GM18951 (cell line): ENCODE data around the gene XRCC3.
"Not testable (repeated sequence)": the region's sequence is repeated elsewhere in the genome, so short reads cannot be mapped to it uniquely, and the experiment has no call there.

ENCODE experiments used
- POLR2A ChIP-seq: IDR thresholded peaks from 4 replicates; pipeline ENCODE4 v1.6.1; 2011; ENCODE audit warnings: mild to moderate bottlenecking; ENCODE audit not compliant: insufficient read length, insufficient read depth; ENCODE audit errors: extremely low read depth
- in situ Hi-C: fragments of 300-500 bp; cut with MboI; formaldehyde crosslinking; loops from one replicate; pipeline ENCODE4 v1.12.0; 2022; ENCODE audit warnings: low sequenced_read_pairs, mixed read lengths, inconsistent platforms; ENCODE audit not compliant: unreplicated experiment

Gene XRCC3

DNA sequence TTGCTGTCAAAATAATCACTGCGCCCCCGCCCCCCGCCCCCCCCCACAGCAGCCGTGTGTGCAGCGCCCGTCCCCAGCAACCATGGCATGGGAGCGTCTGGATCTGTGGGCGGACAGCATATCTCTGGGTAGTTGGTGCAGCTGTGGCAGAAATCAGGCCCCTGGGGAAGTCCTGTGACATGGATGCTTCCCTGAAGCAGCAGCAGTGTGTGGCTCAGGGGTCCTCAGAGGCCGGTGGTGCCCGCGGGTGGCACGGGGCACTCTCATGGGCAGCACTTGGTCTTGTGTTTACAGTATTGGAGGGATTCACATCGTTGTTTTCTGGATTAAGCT is 19.2 kb downstream of the XRCC3 start:
- in situ Hi-C loops = no loop called here
- TF ChIP-seq POLR2A = no peak

DNA sequence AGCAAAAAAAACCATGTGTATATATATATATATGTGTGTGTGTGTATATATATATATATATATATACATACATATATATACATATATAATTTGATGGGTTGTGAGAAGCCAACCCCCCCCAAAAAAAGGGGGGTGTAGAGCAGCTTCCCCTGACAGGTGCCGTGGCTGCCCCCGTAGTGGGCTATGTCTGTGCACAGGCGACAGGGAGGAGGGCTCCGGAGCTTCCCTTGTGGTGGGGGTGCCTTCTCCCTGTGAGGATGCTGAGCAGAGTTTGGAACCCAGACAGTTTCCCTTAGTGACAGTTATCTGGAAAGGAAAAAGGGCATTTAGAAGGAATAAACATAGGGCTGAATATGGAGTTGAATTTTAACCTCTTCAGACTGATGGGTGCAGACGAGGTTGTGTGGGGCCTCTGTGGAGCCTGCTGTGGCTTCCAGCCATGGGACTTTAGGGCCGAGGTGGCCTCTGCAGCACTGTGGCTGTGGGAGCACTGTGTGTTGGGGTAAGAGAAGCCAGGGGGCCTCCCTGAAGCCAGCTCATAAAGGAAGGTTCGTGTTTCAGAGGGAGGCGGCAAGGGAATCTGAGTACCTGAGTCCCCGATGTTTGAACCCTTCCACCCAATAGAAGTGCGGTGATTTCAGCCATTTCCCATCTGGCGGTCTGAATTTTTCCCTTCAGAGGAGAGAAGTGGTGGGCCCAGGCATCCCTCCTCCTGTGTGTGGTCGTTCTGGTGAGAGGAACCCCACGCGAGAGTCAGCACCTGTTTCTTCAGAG is 19.8 kb downstream of the XRCC3 start:
- in situ Hi-C loops = no loop called here
- no peak for TF ChIP-seq POLR2A

- no peak for TF ChIP-seq POLR2A
- in situ Hi-C loops = no loop called here
These were observed 20.7 kb downstream of the XRCC3 start for GRCh38 chr14:103694572-103695026.

GRCh38 chr14:103693515-103693914 is 21.7 kb downstream of the XRCC3 start:
- in situ Hi-C loops = no loop called here
- TF ChIP-seq POLR2A = no peak

GRCh38 chr14:103692871-103693270 is 22.4 kb downstream of the XRCC3 start:
- no peak for TF ChIP-seq POLR2A

GRCh38 chr14:103692159-103692558 is 23.1 kb downstream of the XRCC3 start:
- in situ Hi-C loops = no loop called here
- TF ChIP-seq POLR2A = no peak

More at GRCh38 chr14:103692871-103693270, 22.4 kb downstream of the XRCC3 start:
- in situ Hi-C loops = no loop called here

- in situ Hi-C loops = not testable (repeated sequence)
These were observed 23.6 kb downstream of the XRCC3 start for GRCh38 chr14:103691655-103692054.

GRCh38 chr14:103690332-103690731 is 24.9 kb downstream of the XRCC3 start:
- no peak for TF ChIP-seq POLR2A
- in situ Hi-C loops = no loop called here

GRCh38 chr14:103688906-103689902 is 26.0 kb downstream of the XRCC3 start:
- TF ChIP-seq POLR2A = peak; percentile 49
- in situ Hi-C loops = loop anchor here (10.0 kb wide), 1 partner anchor 114 kb away; no protein-coding TSS in a partner anchor

- in situ Hi-C loops = loop anchor here (10.0 kb wide), 1 partner anchor 114 kb away; no protein-coding TSS in a partner anchor
- TF ChIP-seq POLR2A = no peak
These were observed 26.8 kb downstream of the XRCC3 start for GRCh38 chr14:103688441-103688840.

- in situ Hi-C loops = loop anchor here (10.0 kb wide), 1 partner anchor 113 kb away; no protein-coding TSS in a partner anchor
These were observed 27.5 kb downstream of the XRCC3 start for GRCh38 chr14:103687712-103688111.

GRCh38 chr14:103686831-103687485 is 28.3 kb downstream of the XRCC3 start:
- TF ChIP-seq POLR2A = no peak
- in situ Hi-C loops = loop anchor here (10.0 kb wide), 1 partner anchor 112 kb away; no protein-coding TSS in a partner anchor

More at GRCh38 chr14:103687712-103688111, 27.5 kb downstream of the XRCC3 start:
- TF ChIP-seq POLR2A = no peak
